ENCODE measurements around the gene EPN2. TPM values are rescaled to one million over a fixed set of nuclear protein-coding genes. Genes with fewer than 3 reads are reported as not detected.

The EPN2 gene
- total RNA-seq, 2 experiments from 2014 or later, result 20.1 to 20.4 TPM

DNA sequence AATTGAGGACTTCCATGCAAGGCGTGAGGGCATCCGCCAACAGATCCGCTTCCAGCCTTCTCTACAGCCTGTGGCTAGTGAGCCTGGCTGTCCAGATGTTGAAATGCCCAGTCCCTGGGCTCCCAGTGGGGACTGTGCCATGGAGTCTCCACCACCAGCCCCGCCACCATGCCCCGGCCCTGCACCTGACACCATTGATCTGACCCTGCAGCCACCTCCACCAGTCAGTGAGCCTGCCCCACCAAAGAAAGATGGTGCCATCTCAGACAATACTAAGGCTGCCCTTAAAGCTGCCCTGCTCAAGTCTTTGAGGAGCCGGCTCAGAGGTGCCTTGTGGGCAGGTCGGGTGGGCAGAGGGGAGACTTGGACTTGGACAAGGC lies 144.2 kb downstream of the EPN2 start:
- POLR2A ChIA-PET, result no interaction called here
- Histone ChIP-seq H3K9me2 (ENCODE audit: insufficient read depth, low read length) (no peaks in the 10 kb centered on the region), H3K4me2 (ENCODE audit: low read length) (no peak overlapping the region), H3K27ac (ENCODE audit: low read depth, low read length, poor library complexity, severe bottlenecking) (no peak overlapping the region), H3K79me2 (ENCODE audit: insufficient read depth, low read depth, low read length) (peaks cover 7% of the 10 kb centered on the region; the same call in 1 of the 2 replicates), H3K9me3 (ENCODE audit: low read length) (no peaks in the 10 kb centered on the region), H2AFZ (ENCODE audit: low read length) (no peak overlapping the region), H3K4me1 (ENCODE audit: insufficient read depth, low read length, poor library complexity, severe bottlenecking) (peaks cover 14% of the 10 kb centered on the region), H3K36me3 (ENCODE audit: insufficient read depth, low read length) (peaks cover 33% of the 10 kb centered on the region; the same call in 1 of the 2 replicates), H4K20me1 (ENCODE audit: insufficient read depth, low read length) (no peaks in the 10 kb centered on the region), H3K4me3 (ENCODE audit: low read depth, low read length, poor library complexity, severe bottlenecking) (no peak overlapping the region)
- TF ChIP-seq, protein P1, sequence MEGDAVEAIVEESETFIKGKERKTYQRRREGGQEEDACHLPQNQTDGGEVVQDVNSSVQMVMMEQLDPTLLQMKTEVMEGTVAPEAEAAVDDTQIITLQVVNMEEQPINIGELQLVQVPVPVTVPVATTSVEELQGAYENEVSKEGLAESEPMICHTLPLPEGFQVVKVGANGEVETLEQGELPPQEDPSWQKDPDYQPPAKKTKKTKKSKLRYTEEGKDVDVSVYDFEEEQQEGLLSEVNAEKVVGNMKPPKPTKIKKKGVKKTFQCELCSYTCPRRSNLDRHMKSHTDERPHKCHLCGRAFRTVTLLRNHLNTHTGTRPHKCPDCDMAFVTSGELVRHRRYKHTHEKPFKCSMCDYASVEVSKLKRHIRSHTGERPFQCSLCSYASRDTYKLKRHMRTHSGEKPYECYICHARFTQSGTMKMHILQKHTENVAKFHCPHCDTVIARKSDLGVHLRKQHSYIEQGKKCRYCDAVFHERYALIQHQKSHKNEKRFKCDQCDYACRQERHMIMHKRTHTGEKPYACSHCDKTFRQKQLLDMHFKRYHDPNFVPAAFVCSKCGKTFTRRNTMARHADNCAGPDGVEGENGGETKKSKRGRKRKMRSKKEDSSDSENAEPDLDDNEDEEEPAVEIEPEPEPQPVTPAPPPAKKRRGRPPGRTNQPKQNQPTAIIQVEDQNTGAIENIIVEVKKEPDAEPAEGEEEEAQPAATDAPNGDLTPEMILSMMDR (conservative IDR thresholded peaks at IDR 0.05; ENCODE audit: low read length), result no peak
- TF ChIP-seq EZH2phosphoT487 (IDR thresholded peaks at IDR 0.05; ENCODE audit: borderline replicate concordance, low read depth, low read length), result no peak
- CTCF ChIA-PET (ENCODE audit: unreplicated experiment), result no interaction called here
- no peak for DNase-seq (ENCODE audit: low spot score)
- BruUV-seq (replicated peaks), result no TSS peak
- intact Hi-C loops (cut with micrococcal nuclease; ENCODE audit: unreplicated experiment), result no loop called here

GRCh38 chr17:19381741-19382444 lies 144.7 kb downstream of the EPN2 start:
- Histone ChIP-seq H3K4me2 (ENCODE audit: low read length) (no peak overlapping the region), H4K20me1 (ENCODE audit: insufficient read depth, low read length) (no peaks in the 10 kb centered on the region), H3K36me3 (ENCODE audit: insufficient read depth, low read length) (peaks cover 33% of the 10 kb centered on the region; the same call in 1 of the 2 replicates), H3K79me2 (ENCODE audit: insufficient read depth, low read depth, low read length) (peaks cover 4% of the 10 kb centered on the region; the same call in 1 of the 2 replicates), H3K4me1 (ENCODE audit: insufficient read depth, low read length, poor library complexity, severe bottlenecking) (peaks cover 9% of the 10 kb centered on the region), H3K9me2 (ENCODE audit: insufficient read depth, low read length) (no peaks in the 10 kb centered on the region), H2AFZ (ENCODE audit: low read length) (no peak overlapping the region), H3K9me3 (ENCODE audit: low read length) (no peaks in the 10 kb centered on the region), H3K4me3 (ENCODE audit: low read depth, low read length, poor library complexity, severe bottlenecking) (no peak overlapping the region), H3K27ac (ENCODE audit: low read depth, low read length, poor library complexity, severe bottlenecking) (no peak overlapping the region)
- intact Hi-C loops (cut with micrococcal nuclease; ENCODE audit: unreplicated experiment), result no loop called here
- no peak for DNase-seq (ENCODE audit: low spot score)
- BruUV-seq (replicated peaks), result no TSS peak
- ChIA-PET CTCF (ENCODE audit: unreplicated experiment) (no interaction called here), POLR2A (no interaction called here)
- no peak for TF ChIP-seq EZH2phosphoT487 (IDR thresholded peaks at IDR 0.05; ENCODE audit: borderline replicate concordance, low read depth, low read length)
- TF ChIP-seq, protein P1 (conservative IDR thresholded peaks at IDR 0.05; ENCODE audit: low read length), result no peak

Data from OCI-LY7 (cell line).